Heart left ventricle (tissue), 16 donors: ENCODE data around the gene PRMT5. TPM values are rescaled to one million over a fixed set of nuclear protein-coding genes. Genes with fewer than 3 reads are reported as not detected.
A peak's percentile ranks its signal among the peaks of the same experiment; 100 is the strongest.

ENCODE experiments used
- ATAC-seq, 4 donors: fragments of 200-7000 bp; cut with Tn5 transposase; one replicate each; pipeline ENCODE4 v1.9.1; 2020 to 2022; ENCODE audit warnings: moderate library complexity in 4 of 4, mild to moderate bottlenecking in 3 of 4, moderate number of reproducible peaks in 1 of 4
- DNase-seq, 5 donors: peaks; one replicate each; pipeline ENCODE4 v3.0.0-alpha.2; 2020
- H3K27ac ChIP-seq, 12 donors: fragments of 200-600 bp; sonication (generic) in 4 of 12; one replicate each; pipeline versions ENCODE4 v1.5.0 to v1.8.0; 2016 to 2022; ENCODE audit warnings: mild to moderate bottlenecking in 2 of 12
- H3K27me3 ChIP-seq, 9 donors: fragments of 200-600 bp; sonication (generic) in 2 of 9; one replicate each; pipeline versions ENCODE4 v1.5.1 to v1.8.0; 2016 to 2022; ENCODE audit warnings: mild to moderate bottlenecking in 3 of 9
- H3K36me3 ChIP-seq, 9 donors: fragments of 200-600 bp; sonication (generic) in 2 of 9; one replicate each; pipeline versions ENCODE4 v1.5.0 to v1.8.0; 2018 to 2022; ENCODE audit warnings: mild to moderate bottlenecking in 2 of 9
- H3K4me1 ChIP-seq, 12 donors: fragments of 200-600 bp; sonication (generic) in 4 of 12; one replicate each; pipeline versions ENCODE4 v1.5.0 to v1.8.0; 2016 to 2022; ENCODE audit warnings: mild to moderate bottlenecking in 3 of 12
- H3K4me3 ChIP-seq, 12 donors: fragments of 200-600 bp; sonication (generic) in 4 of 12; one replicate each; pipeline versions ENCODE4 v1.5.0 to v1.8.0; 2017 to 2022; ENCODE audit warnings: mild to moderate bottlenecking in 9 of 12, moderate library complexity in 4 of 12
- H3K9me3 ChIP-seq, 12 donors: fragments of 200-600 bp; sonication (generic) in 4 of 12; one replicate each; pipeline versions ENCODE4 v1.5.0 to v1.8.0; 2016 to 2022; ENCODE audit warnings: mild to moderate bottlenecking in 1 of 12
- CTCF ChIP-seq, 12 donors: fragments of 200-600 bp; sonication (generic) in 4 of 12; IDR thresholded peaks; one replicate each; pipeline versions ENCODE4 v1.5.0 to v1.8.0; 2018 to 2022; ENCODE audit warnings: antibody characterized with exemption in 12 of 12, mild to moderate bottlenecking in 5 of 12
- POLR2A ChIP-seq, 2 donors: fragments of 450-650 bp; IDR thresholded peaks; one replicate each; pipeline ENCODE4 v1.6.1; 2017; ENCODE audit warnings: antibody characterized with exemption in 2 of 2, mild to moderate bottlenecking in 2 of 2, moderate library complexity in 2 of 2
- WGBS, 4 donors: extraction: QIAGEN DNeasy Blood & Tissue Kit in 2 of 4; methylation state at CpG; one replicate each; pipeline versions ENCODE4 v1.1.5 to v1.1.7; 2013 to 2018; 5-methylcytosine and 5-hydroxymethylcytosine counted together
- intact Hi-C, 10 donors: fragments of 100-400 bp; cut with DNase I; formaldehyde crosslinking; loops; one replicate each; pipeline versions ENCODE4 v1.11.1 to v1.14.2; 2022
- polyA plus RNA-seq, 2 donors: library from polyadenylated mRNA; stranded (reverse); fragments of 200-250 nt; gene quantifications; one replicate each; pipeline ENCODE4 v1.2.3, GENCODE V29; 2013
- total RNA-seq, 9 donors: library from RNA; depleted of rRNA in 2 of 9; stranded (reverse); fragments of >200 nt in 2 of 9; fragmentation: NEBNext Ultra II Directional in 3 of 9; extraction: Animal tissue kit (Norgen Biotek cat#: 25700) in 3 of 9; gene quantifications; one replicate each; pipeline versions ENCODE4 v1.1.0 to v1.2.4, GENCODE V29; 2016 to 2023
- donor health status: ischemic (EF 13 %, LVEDD 7.1; RV severe dilation, severe dysfunction).
- donor health status: healthy with polysubstance abuse.
- donor health status: DM: no; HTN: yes; CAD: no.
- donor health status: DM: no; HTN: no; CAD: no.
- donor health status: ischemic (EF 25% LVEDD 6.9; RV normal size, moderate dysfunction).
- donor health status: ischemic (EF 25% LVEDD 5.7; RV mildly dilated, moderate dysfunction).
- donor health status: healthy.
- donor health status: DM: yes; HTN: yes; CAD: no.
- donor health status: ischemic (EF 35%, LVEDD 5.7; RV mildly dilated, moderate dysfunction).
- donor health status: nonischemic (EF 11% LVEDD 7.7; RV severe dilation, severe dysfunction).
- donor health status: DM: yes; HTN: yes; CAD: no.
- donor health status: PGD.
- donor health status: ischemic (EF 29% LVEDD 5.4; RV normal size, mild dysfunction).
- donor health status: nonischemic (EF 23%, LVEDD 6.1; RV moderate dilation, normal function).

PRMT5 gene
- total and polyA plus RNA-seq, 11 donors, result 10.4 to 101 (median 48.8) TPM

- H3K9me3 ChIP-seq, result no peaks in the 10 kb centered on the region
- H3K27ac ChIP-seq, result peak overlapping the region; percentile 17 to 94 (median 76)
- TF ChIP-seq POLR2A (IDR thresholded peaks at IDR 0.05), result no peak
- TF ChIP-seq CTCF (IDR thresholded peaks at IDR 0.05), result no peak
- H3K36me3 ChIP-seq, result peaks cover 0 to 29% (median 19%) of the 10 kb centered on the region in 9 donors
- 1 to 8% (median 3%) methylated on average over 2 of the region's 2 CpGs for WGBS, 4 donors
- H3K4me3 ChIP-seq, result peak overlapping the region; percentile 22 to 97 (median 82)
- H3K27me3 ChIP-seq, result no peaks in the 10 kb centered on the region
- peaks cover 0 to 22% (median 13%) of the 10 kb centered on the region in 12 donors for H3K4me1 ChIP-seq
- ATAC-seq, result peak in 3 of 4 donors; percentile 1 to 10 (median 1)
- DNase-seq, result no peak
- intact Hi-C loops, result loop anchor here in 5 of 10 donors (1.0 to 5.0 kb wide), 5 partner anchors 11 to 58 kb away; partner anchors contain the start of genes AJUBA (in 2 of the 5), RBM23 (in 2 of the 5) and LRP10 (in 1 of the 5)
Observed at GRCh38 chr14:22929961-22930364, 787 bp upstream of the PRMT5 start.

- TF ChIP-seq POLR2A (IDR thresholded peaks at IDR 0.05) (no peak), CTCF (IDR thresholded peaks at IDR 0.05) (no peak)
- 9 to 16% (median 11%) methylated on average over 12 of the region's 12 CpGs for WGBS, 4 donors
- Histone ChIP-seq H3K27ac (peak overlapping the region in 11 of 12 donors; percentile 74 to 94 (median 82)), H3K9me3 (no peaks in the 10 kb centered on the region), H3K27me3 (no peaks in the 10 kb centered on the region), H3K36me3 (peaks cover 0 to 40% (median 34%) of the 10 kb centered on the region in 9 donors), H3K4me3 (peak overlapping the region; percentile 74 to 97 (median 84)), H3K4me1 (peaks cover 0 to 22% (median 13%) of the 10 kb centered on the region in 12 donors)
- DNase-seq (no peak), ATAC-seq (no peak)
- intact Hi-C loops, result loop anchor here in 3 of 10 donors (1.0 to 5.0 kb wide), 3 partner anchors 9 to 56 kb away; partner anchors contain the start of genes RBM23 (in 2 of the 3), AJUBA (in 1 of the 3) and LRP10 (in 1 of the 3)
Observed at GRCh38 chr14:22928237-22929103, 706 bp downstream of the PRMT5 start.

GRCh38 chr14:22926316-22926715, 2.9 kb downstream of the PRMT5 start:
- intact Hi-C loops, result loop anchor here in 1 of 10 donors (5.0 kb wide), 1 partner anchor 54 kb away; the partner anchor contains the start of gene LRP10
- Histone ChIP-seq H3K27ac (no peak overlapping the region), H3K4me3 (no peak overlapping the region), H3K36me3 (peaks cover 0 to 60% (median 54%) of the 10 kb centered on the region in 9 donors), H3K9me3 (no peaks in the 10 kb centered on the region), H3K27me3 (no peaks in the 10 kb centered on the region), H3K4me1 (peaks cover 0 to 28% (median 13%) of the 10 kb centered on the region in 12 donors)
- DNase-seq (no peak), ATAC-seq (no peak)
- TF ChIP-seq CTCF (IDR thresholded peaks at IDR 0.05) (no peak), POLR2A (IDR thresholded peaks at IDR 0.05) (no peak)
- 86 to 93% (median 89%) methylated on average over 4 of the region's 4 CpGs for WGBS, 4 donors

- intact Hi-C loops, result loop anchor here in 1 of 10 donors (5.0 kb wide), 1 partner anchor 53 kb away; the partner anchor contains the start of gene LRP10
- Histone ChIP-seq H3K4me3 (no peak overlapping the region), H3K27me3 (no peaks in the 10 kb centered on the region), H3K9me3 (no peaks in the 10 kb centered on the region), H3K27ac (no peak overlapping the region), H3K36me3 (peaks cover 0 to 68% (median 62%) of the 10 kb centered on the region in 9 donors), H3K4me1 (peaks cover 0 to 28% (median 14%) of the 10 kb centered on the region in 12 donors)
- WGBS, 4 donors, result 95 to 99% (median 96%) methylated on average over 8 of the region's 8 CpGs
- TF ChIP-seq CTCF (IDR thresholded peaks at IDR 0.05), result no peak
- no peak for TF ChIP-seq POLR2A (IDR thresholded peaks at IDR 0.05)
- no peak for DNase-seq
- ATAC-seq, result no peak
Observed at GRCh38 chr14:22925513-22925912, 3.7 kb downstream of the PRMT5 start.
